OCI-LY3 (cell line): ENCODE measurements around the gene ENSA.

Source experiments
- H2AFZ ChIP-seq: fragments of 200-600, 300-600 bp; shearing (Covaris generic); 2 replicates; pipeline ENCODE4 v1.6.0; 2014; ENCODE audit warnings: antibody characterized with exemption, low read depth, low read length
- H3K27ac ChIP-seq: fragments of 200-600, 300-600 bp; sonication (generic); 2 replicates; pipeline ENCODE4 v1.5.1; 2014; ENCODE audit warnings: mild to moderate bottlenecking, low read length, moderate library complexity, mixed read lengths
- H3K27me3 ChIP-seq: fragments of 200-600, 300-600 bp; sonication (generic); 2 replicates; pipeline ENCODE4 v1.6.1; 2014; ENCODE audit warnings: low read depth, low read length, mixed read lengths
- H3K36me3 ChIP-seq: fragments of 200-600, 300-600 bp; sonication (generic); replicated peaks from 2 replicates; pipeline ENCODE3; 2014; ENCODE audit warnings: low read depth, low read length, mixed read lengths
- H3K4me1 ChIP-seq: fragments of 300-600, 200-600 bp; sonication (generic); 2 replicates; pipeline ENCODE4 v1.6.1; 2014; ENCODE audit warnings: low read length, mixed read lengths
- H3K4me2 ChIP-seq: fragments of 200-600, 300-600 bp; sonication (generic); 2 replicates; pipeline ENCODE4 v1.6.1; 2014; ENCODE audit warnings: low read length, mixed read lengths
- H3K4me3 ChIP-seq: fragments of 300-600, 200-600 bp; sonication (generic); 2 replicates; pipeline ENCODE4 v1.5.1; 2014; ENCODE audit warnings: antibody characterized with exemption, mild to moderate bottlenecking, low read length, moderate library complexity
- H3K79me2 ChIP-seq: fragments of 300-600, 200-600 bp; shearing (Covaris generic); 2 replicates; pipeline ENCODE4 v1.6.1; 2014; ENCODE audit warnings: mild to moderate bottlenecking, low read length, mixed read lengths
- H3K9ac ChIP-seq: fragments of 300-600, 200-600 bp; shearing (Covaris generic); 2 replicates; pipeline ENCODE4 v1.6.0; 2014; ENCODE audit warnings: mild to moderate bottlenecking, low read length, moderate library complexity
- H3K9me3 ChIP-seq: fragments of 200-600, 300-600 bp; shearing (Covaris generic); 2 replicates; pipeline ENCODE4 v1.6.1; 2014; ENCODE audit warnings: low read length, mixed read lengths; ENCODE audit not compliant: insufficient read depth
- H4K20me1 ChIP-seq: fragments of 200-600, 300-600 bp; sonication (generic); 2 replicates; pipeline ENCODE4 v1.6.1; 2016; ENCODE audit warnings: low read length, mixed read lengths; ENCODE audit not compliant: insufficient read depth
- EZH2phosphoT487 ChIP-seq: fragments of 200-600 bp; shearing (Covaris generic); IDR thresholded peaks from 2 replicates; pipeline ENCODE4 v1.6.1; 2018; ENCODE audit warnings: antibody characterized with exemption, mixed run types, low read depth
- TF ChIP-seq, protein P1 (sequence below): fragments of 200-600, 300-600 bp; sonication (generic); IDR thresholded peaks from 2 replicates; pipeline ENCODE4 v1.5.1; 2014; ENCODE audit warnings: antibody characterized with exemption, low read length, low read depth

ENSA gene, protein sequence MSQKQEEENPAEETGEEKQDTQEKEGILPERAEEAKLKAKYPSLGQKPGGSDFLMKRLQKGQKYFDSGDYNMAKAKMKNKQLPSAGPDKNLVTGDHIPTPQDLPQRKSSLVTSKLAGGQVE

DNA sequence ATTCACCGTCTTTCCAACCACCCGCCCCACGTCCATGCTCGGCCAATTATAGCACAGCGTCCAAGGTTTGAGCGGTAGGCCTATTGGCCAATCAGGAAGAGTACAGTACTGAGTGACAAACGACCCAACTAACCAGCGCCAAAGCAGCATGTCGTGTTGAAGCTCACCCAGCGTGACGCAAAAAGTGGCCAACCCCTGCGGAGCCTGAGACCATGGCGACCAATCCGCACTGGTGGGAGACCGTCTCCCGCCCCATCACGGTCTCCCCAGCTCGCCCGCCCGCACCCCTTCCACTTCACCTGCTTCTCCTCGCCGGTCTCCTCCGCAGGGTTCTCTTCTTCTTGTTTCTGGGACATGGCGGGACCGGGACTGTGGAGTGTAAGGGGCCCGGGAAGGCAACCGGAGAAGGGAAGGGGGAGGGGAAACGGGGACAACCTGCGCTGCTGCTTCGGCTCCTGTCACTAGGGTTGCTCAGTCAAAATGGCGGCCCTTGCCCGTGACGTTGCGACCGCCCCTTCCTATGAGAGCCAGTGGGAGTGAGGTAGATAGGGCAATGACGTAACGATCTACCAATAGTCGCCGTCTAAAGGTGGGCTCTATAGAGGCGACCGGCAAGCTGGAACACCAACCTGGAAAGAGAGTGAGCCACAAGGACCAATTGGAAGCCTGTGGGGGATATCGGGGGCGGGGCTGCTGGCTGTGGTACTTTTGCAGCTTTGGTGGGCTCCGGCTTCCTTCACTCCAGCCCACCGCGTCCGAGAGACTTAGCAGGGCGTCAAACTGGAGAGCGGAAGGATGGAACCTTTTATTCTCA is at the start of gene ENSA:
TSS of gene ENSA (minus strand) at position 498 of the 814 bp plus-strand sequence. CDS start at position 356, 142 bp downstream.
- Histone ChIP-seq H3K9ac (peak within 1 kb of the TSS; percentile 89), H2AFZ (peak within 1 kb of the TSS; percentile 80), H3K27ac (peak within 1 kb of the TSS; percentile 87), H3K9me3 (no peaks in the 10 kb centered on the region), H3K4me2 (peak within 1 kb of the TSS; percentile 99), H3K79me2 (peaks cover 40% of the 10 kb centered on the region), H4K20me1 (peaks cover 11% of the 10 kb centered on the region), H3K27me3 (no peaks in the 10 kb centered on the region), H3K4me3 (peak within 1 kb of the TSS; percentile 82), H3K36me3 (peaks cover 27% of the 10 kb centered on the region), H3K4me1 (peaks cover 21% of the 10 kb centered on the region)
- no peak for TF ChIP-seq EZH2phosphoT487
- TF ChIP-seq, protein P1, sequence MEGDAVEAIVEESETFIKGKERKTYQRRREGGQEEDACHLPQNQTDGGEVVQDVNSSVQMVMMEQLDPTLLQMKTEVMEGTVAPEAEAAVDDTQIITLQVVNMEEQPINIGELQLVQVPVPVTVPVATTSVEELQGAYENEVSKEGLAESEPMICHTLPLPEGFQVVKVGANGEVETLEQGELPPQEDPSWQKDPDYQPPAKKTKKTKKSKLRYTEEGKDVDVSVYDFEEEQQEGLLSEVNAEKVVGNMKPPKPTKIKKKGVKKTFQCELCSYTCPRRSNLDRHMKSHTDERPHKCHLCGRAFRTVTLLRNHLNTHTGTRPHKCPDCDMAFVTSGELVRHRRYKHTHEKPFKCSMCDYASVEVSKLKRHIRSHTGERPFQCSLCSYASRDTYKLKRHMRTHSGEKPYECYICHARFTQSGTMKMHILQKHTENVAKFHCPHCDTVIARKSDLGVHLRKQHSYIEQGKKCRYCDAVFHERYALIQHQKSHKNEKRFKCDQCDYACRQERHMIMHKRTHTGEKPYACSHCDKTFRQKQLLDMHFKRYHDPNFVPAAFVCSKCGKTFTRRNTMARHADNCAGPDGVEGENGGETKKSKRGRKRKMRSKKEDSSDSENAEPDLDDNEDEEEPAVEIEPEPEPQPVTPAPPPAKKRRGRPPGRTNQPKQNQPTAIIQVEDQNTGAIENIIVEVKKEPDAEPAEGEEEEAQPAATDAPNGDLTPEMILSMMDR: no peak

DNA sequence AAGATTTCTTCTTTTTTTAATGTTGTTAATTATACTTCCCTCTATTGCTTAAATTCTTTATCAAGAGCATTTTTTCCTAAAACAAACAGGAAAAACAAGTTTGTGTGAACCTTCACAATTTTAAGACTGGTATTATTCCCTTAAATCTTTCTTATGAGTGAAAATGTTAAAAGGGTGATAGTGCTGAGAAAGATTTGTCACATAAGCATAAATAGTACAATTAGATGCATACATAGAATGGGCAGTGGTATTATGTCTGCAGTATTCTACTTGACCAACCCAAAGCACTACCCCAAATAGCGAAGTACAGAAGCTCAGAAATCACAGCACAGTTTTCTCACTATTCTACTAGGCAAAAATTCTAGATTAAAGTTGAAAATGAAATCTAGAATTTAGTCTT is 49.6 kb upstream of the ENSA start:
- Histone ChIP-seq H3K9me3 (no peaks in the 10 kb centered on the region), H2AFZ (no peak overlapping the region), H3K79me2 (no peaks in the 10 kb centered on the region), H3K4me1 (no peaks in the 10 kb centered on the region), H3K27ac (no peak overlapping the region), H3K27me3 (no peaks in the 10 kb centered on the region), H3K36me3 (peaks cover 6% of the 10 kb centered on the region), H3K4me2 (no peak overlapping the region), H4K20me1 (no peaks in the 10 kb centered on the region), H3K9ac (no peak overlapping the region), H3K4me3 (no peak overlapping the region)
- TF ChIP-seq, protein P1: no peak
- TF ChIP-seq EZH2phosphoT487: no peak

DNA sequence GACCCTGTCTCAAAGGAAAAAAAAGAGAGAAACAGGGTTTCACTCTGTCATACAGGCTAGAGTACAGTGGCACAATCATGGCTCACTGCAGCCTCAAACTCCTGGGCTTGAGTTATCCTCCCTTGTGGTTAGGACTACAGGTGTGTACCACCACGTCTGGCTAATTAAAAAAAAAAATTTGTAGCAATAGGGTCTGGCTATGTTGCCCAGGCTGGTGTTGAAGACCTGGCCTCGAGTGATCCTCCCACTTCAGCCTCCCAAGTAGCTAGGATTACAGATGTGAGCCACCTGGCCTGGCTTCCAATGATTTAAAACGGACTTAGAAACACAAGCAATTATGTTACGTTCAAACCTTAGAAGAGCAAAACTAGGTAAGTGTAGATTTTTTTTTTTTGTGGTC is 45.5 kb upstream of the ENSA start:
- peaks cover 6% of the 10 kb centered on the region for H3K36me3 ChIP-seq
- H3K9me3 ChIP-seq: no peaks in the 10 kb centered on the region
- H3K9ac ChIP-seq: no peak overlapping the region
- H2AFZ ChIP-seq: no peak overlapping the region
- H3K79me2 ChIP-seq: no peaks in the 10 kb centered on the region
- no peaks in the 10 kb centered on the region for H4K20me1 ChIP-seq
- no peaks in the 10 kb centered on the region for H3K4me1 ChIP-seq
- H3K27me3 ChIP-seq: no peaks in the 10 kb centered on the region
- no peak overlapping the region for H3K4me2 ChIP-seq
- no peak overlapping the region for H3K27ac ChIP-seq
- TF ChIP-seq, protein P1: no peak
- TF ChIP-seq EZH2phosphoT487: no peak
- no peak overlapping the region for H3K4me3 ChIP-seq

DNA sequence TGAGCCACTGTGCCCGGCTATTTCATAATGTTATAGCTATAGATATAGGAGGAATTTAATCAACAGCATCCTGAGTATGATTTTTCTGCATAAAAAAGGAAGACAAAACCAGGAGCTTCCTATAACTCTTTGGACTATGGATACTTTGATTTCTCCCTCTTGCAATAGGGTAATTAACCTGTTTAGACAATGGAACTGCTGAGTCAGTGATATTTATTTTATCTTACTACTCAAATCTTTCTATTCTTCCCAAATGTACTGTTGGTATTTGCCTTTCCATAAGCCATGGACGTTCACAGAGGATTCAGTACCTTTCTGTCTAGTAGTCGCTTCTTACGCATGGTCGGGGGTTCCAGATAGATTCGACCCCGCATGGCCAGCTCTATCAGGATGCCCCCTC is 33.9 kb upstream of the ENSA start:
- H3K9me3 ChIP-seq: no peaks in the 10 kb centered on the region
- H3K9ac ChIP-seq: no peak overlapping the region
- H3K27ac ChIP-seq: no peak overlapping the region
- TF ChIP-seq, protein P1: no peak
- TF ChIP-seq EZH2phosphoT487: no peak
- no peak overlapping the region for H2AFZ ChIP-seq
- H4K20me1 ChIP-seq: no peaks in the 10 kb centered on the region
- no peaks in the 10 kb centered on the region for H3K27me3 ChIP-seq
- H3K36me3 ChIP-seq: peaks cover 14% of the 10 kb centered on the region
- H3K4me1 ChIP-seq: no peaks in the 10 kb centered on the region; the same call in 1 of the 2 replicates
- no peaks in the 10 kb centered on the region for H3K79me2 ChIP-seq
- no peak overlapping the region for H3K4me2 ChIP-seq
- H3K4me3 ChIP-seq: no peak overlapping the region
